SK-N-MC (cell line): Measurements from ENCODE around the gene NHSL1.

Experiments used
- EZH2 ChIP-seq: fragments of 200-600 bp; sonication (generic); IDR thresholded peaks from one replicate; pipeline ENCODE4 v1.6.1; 2017; ENCODE audit warnings: antibody characterized with exemption
- POLR2AphosphoS5 ChIP-seq: IDR thresholded peaks from 2 replicates; pipeline ENCODE4 v1.6.1; 2012; ENCODE audit warnings: mild to moderate bottlenecking, low read depth, low read length, borderline replicate concordance

DNA sequence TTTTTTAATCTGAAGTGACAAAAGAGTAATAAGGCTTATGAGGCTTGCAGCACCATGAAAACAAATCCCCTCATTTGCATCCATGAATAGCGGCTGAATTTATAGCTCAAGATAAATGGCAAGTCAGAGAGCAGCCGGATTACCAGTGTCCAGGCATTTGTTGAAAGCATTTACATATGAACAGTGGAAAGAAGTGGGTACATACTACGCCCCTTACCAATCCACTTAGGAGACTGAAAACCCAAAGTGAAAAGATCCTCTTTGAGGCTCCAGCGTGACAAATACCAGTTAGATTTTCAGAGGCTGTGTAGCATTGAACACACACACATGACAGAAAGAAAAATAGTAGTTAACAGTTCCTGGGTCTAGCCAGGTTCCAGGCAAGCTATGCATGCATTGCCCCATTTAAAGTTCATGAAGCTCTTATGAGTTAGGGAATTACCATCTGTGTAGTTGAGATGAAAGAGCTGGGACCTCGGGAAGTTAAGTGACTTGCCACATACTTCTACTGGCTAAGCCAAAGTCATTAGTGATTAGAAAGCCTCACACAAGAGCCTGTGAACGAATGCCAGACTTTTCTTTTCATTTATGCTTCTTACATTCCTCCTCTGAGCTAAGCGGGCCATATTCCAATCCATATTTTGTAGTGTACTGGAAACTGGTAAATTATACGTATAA, 28.3 kb upstream of the NHSL1 start:
- TF ChIP-seq EZH2, result no peak
- TF ChIP-seq POLR2AphosphoS5, result no peak
